Measurements from ENCODE around the gene IRS2.

IRS2 gene

DNA sequence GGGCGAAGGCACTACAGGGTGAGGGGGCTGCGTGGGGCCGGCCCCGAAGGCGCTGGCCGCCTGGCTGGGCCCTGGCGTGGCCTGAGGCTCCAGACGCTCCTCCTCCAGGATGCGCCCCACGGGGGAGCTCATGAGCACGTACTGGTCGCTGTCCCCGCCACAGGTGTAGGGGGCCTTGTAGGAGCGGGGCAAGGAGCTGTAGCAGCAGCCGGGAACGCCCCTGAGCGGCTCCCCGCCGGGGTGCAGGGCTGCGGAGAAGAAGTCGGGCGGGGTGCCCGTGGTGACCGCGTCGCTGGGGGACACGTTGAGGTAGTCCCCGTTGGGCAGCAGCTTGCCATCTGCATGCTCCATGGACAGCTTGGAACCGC is 3.0 kb downstream of the IRS2 start:
- TF ChIP-seq, protein P1, sequence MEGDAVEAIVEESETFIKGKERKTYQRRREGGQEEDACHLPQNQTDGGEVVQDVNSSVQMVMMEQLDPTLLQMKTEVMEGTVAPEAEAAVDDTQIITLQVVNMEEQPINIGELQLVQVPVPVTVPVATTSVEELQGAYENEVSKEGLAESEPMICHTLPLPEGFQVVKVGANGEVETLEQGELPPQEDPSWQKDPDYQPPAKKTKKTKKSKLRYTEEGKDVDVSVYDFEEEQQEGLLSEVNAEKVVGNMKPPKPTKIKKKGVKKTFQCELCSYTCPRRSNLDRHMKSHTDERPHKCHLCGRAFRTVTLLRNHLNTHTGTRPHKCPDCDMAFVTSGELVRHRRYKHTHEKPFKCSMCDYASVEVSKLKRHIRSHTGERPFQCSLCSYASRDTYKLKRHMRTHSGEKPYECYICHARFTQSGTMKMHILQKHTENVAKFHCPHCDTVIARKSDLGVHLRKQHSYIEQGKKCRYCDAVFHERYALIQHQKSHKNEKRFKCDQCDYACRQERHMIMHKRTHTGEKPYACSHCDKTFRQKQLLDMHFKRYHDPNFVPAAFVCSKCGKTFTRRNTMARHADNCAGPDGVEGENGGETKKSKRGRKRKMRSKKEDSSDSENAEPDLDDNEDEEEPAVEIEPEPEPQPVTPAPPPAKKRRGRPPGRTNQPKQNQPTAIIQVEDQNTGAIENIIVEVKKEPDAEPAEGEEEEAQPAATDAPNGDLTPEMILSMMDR (conservative IDR thresholded peaks at IDR 0.05) = no peak
- peak overlapping the region; percentile 97; the same call in 1 of the 2 replicates for H3K27ac ChIP-seq

DNA sequence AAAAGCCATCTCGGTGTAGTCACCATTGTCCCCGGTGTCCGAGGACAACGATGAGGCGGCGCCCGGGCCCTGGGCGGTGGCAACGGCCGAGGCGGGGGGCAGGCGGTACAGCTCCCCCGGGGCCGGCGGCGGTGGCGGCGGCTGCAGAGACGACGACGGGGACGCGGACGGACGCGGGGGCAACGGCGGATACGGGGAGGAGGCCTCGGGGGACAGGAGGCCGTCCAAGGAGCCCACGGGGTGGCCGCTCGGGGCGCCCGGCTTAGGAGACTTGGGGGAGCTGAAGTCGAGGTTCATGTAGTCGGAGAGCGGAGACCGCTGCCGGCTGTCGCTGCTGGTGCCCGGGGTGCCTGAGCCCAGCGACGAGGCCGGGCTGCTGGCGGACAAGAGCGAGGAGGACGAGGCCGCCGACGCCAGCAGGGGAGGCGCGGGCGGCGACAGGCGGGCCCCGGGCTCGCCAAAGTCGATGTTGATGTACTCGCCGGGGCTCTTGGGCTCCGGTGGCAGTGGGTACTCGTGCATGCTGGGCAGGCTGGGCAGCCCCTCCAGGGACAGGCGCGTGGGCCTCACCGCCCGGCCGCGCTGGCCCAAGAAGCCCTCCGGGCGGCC is 3.5 kb downstream of the IRS2 start:
- H3K27ac ChIP-seq = no peak overlapping the region
- TF ChIP-seq, protein P1 (conservative IDR thresholded peaks at IDR 0.05) = no peak

DNA sequence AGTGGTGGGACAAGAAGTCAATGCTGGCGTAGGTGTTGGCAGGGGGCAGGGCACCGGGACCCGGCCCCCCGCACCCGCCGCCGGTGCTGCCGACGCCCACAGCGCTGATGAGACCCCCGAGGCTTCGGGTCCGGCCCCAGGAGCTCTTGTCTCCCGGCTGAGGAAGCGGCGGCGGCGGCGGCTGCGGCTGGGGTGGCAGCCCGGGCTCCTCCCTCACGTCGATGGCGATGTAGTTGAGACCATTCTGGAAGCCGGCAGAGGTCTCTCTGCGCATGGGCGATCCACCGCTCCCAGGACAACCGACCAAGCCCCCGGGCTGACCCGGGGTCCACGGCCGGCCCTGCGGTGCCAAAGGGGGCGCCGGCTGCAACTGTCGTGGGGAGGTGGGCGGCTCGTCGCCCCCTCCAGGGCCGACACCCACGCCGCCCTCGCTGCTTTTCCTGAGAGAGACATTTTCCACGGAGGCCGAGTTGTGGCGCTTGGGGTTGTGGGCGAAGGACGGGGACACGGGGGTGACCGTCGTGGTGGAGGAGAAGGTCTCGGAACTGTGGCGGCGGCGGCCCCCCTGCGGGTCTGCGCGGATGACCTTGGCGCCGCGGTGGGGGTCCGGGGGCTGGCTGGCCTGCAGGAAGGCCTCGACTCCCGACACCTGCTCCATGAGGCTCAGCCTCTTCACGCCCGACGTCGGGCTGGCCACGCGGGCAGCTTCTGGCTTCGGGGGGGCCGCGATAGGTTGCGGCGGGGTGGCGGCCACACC is 4.1 kb downstream of the IRS2 start:
- peak overlapping the region; percentile 65; the same call in 1 of the 2 replicates for H3K27ac ChIP-seq
- TF ChIP-seq, protein P1 (conservative IDR thresholded peaks at IDR 0.05) = no peak

DNA sequence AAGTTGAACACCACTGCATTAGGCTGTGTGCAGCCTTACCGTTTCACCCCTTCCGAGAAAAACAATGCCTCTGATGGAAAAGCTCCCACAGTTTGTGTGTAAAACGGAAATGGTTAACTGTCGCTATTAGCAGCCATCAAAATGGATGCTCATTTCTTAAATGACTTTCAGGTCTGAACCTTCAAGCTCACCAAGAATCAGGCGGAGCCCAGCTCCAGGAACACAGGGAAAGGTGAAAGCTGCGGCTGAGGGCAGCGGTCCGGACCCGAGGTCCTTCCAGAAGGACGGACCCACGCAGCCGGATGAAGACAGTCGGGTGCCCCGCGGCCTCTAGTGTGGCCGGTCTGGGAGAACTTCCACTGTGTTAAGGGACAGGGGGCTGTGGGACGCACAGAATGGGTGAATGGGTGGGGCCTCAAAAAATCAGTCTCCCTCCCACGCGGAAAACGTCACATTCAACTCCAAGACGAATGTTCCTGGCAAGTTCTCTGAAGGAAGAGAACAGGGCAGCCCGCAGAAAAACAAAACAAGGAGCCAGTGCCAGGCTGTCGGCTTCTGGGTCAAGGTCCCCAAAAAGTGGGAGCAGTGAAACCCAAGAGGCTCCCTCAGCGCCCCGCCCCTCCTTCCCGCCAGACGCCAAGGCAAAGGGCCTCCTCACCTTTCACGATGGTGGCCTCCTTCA is 4.9 kb downstream of the IRS2 start:
- TF ChIP-seq, protein P1 (conservative IDR thresholded peaks at IDR 0.05) = no peak
- peak overlapping the region; percentile 65; the same call in 1 of the 2 replicates for H3K27ac ChIP-seq

DNA sequence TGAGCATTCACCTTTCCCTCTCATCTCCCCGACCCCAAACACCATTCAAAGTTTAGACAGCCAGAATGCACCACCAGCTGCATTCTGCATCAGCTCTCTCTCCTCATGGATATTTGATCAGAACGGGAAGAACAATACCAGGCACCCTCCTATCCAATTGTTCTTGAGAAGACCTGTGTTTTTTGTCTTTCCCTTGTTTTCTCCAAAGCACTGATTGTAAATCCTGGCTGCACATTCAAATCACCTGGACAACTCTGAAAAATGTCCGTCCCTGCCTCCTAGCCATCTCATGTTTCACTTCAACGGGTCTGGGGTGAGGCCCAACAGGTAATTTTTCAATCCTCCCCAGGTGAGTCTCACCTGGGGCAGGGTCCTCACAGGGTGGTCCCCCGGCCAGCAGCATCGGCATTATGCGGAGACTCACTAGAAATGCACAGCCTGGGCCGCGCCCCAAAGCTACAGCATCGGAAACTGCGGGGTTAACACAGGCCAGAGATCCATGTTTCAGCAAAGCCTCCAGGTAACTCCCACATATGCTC is 5.5 kb downstream of the IRS2 start:
- H3K27ac ChIP-seq = peak overlapping the region; percentile 65
- TF ChIP-seq, protein P1 (conservative IDR thresholded peaks at IDR 0.05) = no peak

DNA sequence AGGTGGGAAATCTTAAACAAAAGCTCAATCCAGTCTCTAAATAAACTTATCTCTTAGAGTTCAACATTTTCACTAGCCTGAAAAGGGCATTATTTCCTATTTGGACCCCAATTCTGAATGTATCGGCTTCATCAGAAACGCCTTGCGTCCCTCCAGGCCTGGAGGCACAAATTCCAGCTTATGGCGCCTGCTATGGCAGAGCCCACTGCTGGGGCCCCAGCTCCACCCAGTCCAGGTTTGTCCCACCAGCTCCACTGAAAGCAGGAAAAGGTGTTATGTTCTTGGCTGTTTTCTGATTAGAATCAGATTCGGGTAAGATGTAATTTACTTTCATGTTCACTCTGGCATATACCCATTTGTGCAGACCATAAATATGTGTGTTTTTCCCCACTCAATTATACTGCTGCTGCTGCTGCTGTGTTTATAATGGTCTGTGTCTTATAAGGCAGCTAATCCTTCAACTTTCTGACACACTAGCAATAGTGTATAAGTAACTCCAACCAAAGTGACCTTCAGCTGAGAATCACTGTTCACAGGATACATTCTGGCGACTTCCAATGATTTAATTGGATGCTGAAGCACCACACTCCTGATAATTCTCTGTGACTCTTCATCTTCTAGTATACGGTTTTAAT is 6.4 kb downstream of the IRS2 start:
- H3K27ac ChIP-seq = peak overlapping the region; percentile 65
- TF ChIP-seq, protein P1 (conservative IDR thresholded peaks at IDR 0.05) = no peak

DNA sequence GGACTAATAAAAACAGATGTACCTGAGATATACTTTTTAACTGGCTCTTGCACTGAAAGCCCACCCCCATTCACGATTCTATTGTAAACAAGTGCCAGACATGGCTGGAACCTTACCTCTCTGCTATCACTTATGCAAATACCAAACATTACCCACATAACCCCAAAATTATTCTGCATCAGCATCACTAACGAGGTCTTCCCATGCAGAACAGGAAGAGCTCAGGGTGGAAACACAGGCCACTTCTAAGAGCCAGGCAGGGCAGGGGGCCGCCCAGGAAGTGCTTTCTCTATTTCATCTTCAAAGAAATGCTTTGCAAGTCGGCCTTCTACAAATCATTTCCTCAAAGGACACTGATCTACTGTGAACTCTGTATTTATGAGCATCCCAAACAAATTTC is 7.3 kb downstream of the IRS2 start:
- peak overlapping the region; percentile 65 for H3K27ac ChIP-seq
- TF ChIP-seq, protein P1 (conservative IDR thresholded peaks at IDR 0.05) = no peak

Data from VCaP (cell line).